ENCODE data around the gene ABCG1.

Gene ABCG1

DNA sequence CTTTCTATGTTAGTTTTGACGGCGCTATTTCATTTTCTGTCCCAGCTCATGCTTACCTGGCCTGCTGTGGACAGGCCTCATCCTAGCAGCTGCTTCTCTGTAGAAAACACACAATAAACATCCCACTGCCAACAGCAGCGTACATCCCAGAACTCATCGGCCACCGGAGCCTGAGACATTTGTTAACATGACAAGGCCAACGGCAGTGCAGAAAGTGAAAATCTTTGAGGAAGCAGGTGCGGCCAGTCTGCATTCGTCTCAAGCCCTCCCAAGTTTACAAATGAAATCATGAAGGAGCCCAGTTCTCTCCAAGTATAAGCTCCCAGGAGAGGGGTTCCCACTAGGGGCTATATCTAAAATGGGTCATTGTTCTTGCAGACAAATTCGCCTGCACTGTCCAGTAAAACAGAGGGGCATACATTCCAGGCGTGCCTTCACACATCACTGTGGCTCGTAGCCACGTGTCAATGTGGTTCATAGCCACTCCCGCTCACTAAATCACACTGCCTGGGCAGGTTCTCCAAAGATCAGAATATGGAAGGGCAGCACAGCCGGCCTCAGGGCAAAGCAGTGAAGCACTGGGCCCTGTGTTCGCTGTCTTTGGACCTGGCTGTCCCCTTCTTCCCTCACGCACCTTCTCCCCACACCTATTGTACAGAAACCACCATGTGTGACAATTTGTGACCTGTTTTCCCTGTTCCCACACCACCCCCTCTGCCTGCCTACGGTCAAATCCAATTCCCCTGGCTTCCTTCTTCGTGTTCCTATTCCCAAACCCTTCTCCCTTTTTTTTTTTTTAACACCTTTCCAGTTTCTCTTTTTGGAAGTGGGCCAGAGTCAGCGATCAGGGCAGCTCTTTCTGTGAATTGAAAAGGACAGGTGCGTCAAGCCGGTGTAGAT is 27.0 kb upstream of the ABCG1 start:
- no peak for DNase-seq

DNA sequence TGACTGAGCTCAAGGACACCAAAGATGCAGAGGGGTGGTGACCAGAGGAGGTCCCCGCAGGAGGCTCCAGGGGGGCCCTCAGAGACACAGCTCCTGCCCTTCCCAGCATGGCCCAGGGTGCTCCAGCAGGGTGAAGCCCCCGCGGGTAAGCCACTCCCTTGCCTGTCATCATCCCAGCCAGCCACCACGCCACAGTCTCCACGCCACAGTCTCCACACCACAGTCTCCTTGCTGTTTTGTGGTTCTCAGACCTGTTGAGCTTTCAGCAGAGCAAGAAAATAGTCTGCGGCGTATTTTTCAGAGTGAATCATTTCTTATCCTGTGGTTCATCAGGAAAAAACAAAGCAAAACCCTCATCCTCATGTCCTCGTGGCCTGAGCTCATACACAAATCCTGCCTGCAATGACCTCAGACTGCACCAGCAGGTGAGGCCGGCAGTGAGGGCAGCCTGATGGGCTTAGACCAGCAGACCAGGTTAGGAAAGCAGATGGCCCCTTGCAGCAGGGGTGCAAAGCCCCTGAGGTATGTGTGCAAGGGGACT is 25.7 kb upstream of the ABCG1 start:
- no peak for DNase-seq

DNA sequence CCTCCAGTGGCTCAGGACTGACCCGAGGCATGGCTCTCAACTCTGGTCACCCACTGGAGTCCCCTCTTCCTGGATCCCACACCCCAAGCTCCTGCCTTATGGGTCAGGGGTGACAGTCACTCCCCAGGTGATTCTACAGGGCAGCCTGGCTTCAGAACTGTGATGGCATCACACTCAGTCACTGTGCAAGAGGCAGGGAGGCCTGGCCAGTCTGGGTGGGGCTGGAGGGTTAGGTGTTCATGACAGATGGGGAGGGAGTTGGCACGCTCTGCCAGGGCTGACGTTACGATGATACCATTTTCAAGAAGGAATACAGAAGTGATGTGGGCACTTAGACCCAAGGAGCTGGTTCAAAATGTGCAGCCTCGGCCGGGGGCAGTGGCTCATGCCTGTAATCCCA is 25.2 kb upstream of the ABCG1 start:
- no peak for DNase-seq

DNA sequence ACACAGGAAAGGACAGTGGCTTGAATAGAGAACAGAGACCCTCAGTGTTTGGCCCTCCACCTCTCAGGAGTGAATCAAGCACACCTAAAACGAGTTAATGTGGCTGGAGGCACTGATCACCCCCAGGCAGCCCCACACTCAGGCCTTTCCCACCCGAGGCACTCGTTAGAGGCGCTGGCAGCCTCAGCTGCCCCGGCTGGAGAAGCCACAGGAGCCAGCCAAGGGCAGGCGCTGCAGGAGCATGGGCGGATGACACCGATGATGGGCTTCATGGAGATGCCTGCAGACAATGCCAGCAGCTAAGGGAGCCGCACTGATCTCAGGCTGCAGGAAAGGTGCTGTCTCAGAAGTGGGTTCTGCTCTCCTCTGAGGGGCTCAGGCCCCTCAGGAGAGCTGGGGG is 24.1 kb upstream of the ABCG1 start:
- no peak for DNase-seq

DNA sequence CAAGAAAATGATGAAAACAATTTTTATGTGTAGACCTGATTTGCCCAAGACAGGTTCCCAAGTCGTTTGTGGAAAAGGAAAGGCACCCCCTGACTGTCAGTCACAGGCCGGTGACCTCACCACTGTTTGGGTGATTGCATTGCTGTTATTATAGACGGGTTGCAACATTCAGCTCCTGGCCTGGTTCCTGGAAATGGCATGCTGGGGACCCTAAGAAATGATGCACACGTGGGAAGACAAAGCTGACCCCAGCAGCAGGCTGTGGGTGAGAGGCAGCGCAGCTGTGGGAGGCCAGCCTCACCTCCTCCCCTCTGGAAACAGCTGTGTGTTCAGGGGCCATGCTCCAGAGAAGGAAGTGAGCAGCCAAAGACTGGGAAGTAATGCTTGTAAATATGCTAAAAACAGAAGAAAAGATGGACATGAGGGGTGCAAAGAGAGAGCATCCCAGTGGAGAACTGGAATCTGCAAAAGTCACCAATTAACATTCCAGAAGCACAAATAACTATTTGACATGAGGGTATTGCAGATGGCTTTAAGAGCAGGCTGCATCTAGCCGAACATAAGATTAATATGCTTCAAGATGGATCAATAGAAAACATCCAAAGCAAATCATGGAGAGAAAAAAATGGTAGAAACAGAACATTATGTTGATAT is 23.4 kb upstream of the ABCG1 start:
- peak; percentile 42 for DNase-seq

DNA sequence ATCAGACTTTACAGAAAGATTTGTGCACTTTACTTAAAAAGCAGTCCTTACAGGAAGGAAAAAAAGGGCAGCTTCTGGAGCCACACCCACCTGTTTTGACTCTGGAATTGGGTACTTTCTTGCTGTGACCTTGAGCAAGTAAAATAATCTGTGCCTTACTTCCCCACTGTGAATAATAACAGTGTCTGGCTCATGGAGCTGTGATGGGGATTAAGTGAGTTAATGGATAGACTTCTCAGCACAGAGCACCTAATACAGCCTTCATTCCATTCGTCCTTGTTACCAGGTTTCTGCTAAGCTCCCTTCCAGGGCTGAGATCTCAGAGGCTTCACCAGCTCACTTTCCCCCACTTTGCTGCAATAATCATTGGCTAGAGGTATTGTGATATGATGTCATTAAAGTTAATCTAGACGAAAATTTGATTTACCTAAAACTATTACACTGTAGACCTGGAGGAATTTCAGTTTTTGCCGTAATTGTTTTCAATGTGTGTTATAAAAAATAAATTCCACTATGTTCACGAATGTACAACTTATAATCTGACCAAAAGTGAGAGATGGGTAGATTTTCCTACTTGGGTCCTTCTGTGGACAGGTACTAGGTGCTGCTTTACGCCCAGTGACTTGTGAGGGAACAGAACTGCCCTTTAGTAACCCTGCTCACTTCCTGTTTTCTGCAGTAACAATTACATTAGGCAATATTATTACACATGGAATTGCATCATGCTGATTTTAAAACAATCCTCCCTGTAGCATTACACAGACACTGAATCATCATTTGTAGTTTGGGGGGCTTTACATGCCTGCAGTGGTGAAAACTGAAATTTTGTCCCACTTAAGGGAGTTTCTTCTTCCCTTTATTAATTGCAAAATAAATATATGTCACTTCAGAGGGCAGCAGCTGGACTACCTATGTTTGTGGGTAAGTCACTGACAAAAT is 19.7 kb upstream of the ABCG1 start:
- peak; percentile 71 for DNase-seq

DNA sequence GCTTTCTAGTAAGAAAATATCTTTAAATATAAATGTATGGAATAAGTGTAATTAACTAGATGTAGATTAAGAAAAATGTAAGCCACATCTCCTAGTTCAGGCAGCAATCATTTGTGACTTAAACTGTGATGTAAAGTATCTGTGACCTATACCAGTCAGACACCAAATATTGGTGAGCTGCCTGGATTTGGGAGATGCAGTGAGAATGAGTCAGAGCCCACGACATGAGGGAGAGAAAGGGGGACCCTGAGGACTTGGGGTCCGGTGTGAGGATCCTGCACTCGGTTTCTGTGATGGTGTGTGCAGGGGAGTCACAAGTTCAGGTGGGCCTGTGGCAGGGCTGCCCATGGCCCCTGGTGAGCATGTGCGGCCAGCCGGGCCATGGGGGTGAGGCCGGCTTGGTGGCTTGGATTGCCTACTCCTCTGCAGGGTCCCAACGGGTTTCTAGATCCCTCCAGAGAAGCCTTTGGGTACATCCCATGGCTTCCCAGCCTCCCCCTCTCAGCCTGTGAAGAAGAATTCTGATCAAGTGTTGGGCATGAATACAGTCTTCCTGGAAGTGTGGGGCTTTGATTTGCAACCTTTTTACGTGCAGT is 19.0 kb upstream of the ABCG1 start:
- peak; percentile 46 for DNase-seq

DNA sequence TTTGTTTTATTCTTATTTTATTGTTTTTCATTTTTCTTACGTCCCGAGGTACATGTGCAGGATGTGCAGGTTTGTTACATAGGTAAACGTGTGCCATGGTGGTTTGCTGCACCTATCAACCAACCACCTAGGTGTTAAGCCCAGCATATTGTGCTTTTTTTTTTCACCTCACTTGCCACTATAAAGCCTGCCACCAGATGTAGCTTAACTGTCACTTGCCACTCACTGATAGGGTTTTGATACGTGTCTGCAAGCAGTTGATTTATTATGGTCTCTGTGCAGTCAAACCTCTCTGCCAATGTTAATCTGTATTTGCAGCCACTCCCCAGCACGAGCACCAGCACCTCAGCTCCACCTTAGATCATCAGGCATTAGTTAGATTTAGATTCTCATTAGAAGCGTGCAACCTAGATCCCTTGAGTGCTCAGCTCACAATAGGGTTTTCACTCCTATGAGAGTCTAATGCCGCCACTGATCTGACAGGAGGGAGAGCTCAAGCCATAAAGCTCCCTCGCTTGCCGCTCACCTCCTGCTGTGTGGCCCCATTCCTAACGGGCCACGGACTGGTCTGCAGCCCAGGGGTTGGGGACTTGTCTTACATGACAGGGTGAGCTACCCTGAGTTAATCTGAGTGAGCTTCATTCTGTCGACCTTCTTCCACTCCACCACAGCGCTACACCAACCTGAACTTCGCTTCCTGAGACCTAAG is 17.9 kb upstream of the ABCG1 start:
- no peak for DNase-seq

DNA sequence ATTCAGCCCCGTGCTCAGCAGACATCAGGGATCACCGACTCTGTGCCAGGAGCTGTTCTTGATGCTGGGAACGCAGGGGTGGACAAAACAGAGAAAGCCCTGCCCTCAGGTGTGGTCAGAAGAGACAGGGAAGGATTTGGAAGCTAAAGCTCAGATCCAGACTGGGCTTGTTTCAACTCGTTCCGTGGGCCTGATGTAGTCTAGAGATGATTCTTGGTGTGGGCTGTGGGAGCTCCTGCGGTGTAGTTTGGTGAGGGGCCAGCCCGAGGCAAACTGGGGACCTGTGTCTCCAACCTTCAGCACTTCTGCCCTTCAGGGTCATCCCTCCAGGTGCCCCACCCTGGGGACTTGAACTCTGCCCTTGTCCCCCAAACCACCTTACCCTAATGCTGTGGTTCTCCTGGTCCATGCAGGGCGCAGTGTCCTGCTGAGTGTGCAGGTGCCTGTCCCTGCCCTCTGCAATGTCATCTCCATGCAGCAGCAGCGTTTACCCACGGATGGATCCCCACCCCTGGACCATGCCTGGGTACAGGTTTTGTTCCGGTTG is 17.3 kb upstream of the ABCG1 start:
- no peak for DNase-seq

DNA sequence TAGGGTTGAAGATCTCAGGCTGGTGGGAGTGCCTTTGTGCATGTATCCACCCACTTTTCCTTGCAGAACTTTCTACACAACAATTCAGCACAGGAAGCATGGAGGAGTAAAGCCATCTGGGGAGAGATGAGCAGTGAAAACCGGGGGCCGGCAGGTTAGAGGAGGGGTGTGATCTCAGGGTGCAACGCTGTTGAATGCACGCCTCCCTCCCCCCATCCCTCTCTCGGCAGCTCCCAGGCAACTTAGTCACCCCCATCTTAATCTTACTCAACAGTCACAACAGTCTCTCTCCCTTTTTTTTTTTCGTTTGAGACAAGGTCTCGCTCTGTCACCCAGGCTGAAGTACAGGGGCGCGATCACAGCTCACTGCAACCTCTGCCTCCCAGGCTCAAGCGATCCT is 16.6 kb upstream of the ABCG1 start:
- DNase-seq = no peak

DNA sequence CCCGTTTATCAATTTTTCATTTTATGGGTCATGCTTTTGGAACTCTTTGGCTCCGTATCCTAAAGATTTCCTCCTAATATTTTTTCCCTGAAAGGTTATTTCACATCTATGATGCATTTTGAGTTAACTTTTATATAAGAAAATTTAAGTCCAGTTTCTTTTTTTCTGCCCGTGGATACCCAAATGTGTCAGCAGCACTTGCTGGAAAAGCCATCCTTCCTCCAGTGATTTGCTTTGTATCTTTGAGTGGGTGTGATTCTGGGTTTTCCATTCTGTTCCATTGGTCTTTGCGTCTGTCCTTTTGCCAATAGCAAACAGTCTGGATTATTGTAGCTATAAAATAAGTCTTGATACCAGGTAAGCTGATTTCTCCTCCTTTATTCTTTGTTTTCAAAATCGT is 15.6 kb upstream of the ABCG1 start:
- DNase-seq = no peak

DNA sequence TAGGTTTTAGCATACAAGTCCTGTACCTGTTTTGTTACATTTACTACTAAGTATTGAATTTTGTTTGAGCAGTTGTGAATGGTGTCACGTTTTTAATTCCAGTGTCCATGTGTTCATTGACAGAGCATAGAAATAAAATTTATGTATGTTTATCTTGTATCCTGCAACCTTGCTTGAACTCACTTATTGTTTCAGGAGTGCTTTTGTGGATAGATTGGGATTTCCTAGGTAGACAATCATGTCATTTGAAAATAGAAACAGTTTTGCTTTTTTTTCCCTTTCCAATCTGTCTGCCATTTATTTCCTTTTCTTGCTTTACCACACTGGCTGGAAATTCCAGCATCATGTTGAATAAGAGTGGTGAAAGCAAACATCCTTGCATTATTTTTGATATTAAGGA is 15.0 kb upstream of the ABCG1 start:
- DNase-seq = no peak

DNA sequence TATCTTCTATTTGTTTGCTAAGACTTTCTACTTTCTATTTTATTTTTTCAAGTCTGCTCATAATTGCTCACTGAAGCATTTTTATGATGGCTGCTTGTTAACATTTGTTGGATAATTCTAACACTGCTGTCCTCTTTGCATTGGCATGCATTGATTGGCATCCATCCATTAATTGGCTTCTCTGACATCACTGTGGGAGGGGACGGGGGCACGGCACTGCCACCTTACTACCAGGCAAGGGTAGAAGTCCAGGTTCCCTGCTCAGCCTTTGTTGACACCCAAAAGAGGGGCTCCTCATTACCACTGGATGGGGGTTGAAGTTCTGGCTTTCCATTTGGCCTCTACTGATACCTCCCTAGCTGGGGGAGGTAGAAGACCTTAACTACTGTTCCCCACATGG is 11.5 kb upstream of the ABCG1 start:
- no peak for DNase-seq

DNA sequence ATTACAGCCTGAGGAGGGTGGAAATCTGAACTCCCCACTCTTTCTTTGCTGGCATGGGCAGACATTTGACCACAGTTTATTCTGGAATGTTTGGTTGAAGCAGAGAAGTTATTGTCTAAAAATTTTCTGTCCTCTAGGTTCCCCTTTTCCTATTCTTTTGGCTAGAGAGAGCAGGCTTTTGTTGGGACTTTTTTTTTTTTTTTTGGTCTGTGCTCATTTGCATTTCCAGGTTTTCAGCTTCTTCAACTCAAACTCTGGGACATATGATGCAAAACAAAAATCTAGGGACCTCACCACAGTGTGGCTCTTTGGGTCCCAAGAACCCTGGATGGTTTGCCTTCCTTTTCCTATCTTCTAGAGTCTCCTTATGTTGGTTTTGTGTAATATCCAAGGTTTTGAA is 10.9 kb upstream of the ABCG1 start:
- no peak for DNase-seq

DNA sequence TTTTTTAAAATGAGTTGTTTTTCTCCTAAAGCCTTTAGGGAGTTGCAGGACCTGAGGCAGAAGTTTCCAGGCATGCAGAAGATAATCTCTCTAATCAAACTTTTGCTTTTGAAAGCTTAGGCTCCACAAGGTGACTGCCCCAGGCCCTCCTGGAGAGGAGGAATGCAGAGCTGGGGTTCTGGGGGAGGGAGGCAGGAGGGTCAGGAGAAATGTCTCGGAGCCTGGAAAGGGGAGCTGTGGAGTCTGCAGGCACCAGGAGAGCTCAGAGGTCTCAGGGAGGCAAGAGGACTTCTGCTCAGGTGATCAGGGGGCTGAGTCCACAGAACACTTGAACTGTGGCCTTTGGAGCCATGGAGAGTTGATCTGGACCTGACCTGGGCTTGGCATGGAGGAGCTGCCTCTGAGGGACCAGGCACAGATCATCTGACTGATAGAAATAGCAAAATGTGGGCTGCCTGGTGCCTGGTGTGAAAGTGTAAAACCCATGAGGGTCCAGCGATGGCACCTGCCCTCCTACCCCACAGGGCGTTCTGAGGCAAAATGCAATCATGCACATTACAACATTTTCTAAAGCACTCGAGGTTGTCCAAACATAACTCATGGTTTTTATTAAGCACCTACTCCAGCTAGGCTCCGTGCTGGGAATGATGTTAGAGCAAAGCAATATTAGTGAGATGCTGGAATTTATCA is 10.0 kb upstream of the ABCG1 start:
- no peak for DNase-seq

DNA sequence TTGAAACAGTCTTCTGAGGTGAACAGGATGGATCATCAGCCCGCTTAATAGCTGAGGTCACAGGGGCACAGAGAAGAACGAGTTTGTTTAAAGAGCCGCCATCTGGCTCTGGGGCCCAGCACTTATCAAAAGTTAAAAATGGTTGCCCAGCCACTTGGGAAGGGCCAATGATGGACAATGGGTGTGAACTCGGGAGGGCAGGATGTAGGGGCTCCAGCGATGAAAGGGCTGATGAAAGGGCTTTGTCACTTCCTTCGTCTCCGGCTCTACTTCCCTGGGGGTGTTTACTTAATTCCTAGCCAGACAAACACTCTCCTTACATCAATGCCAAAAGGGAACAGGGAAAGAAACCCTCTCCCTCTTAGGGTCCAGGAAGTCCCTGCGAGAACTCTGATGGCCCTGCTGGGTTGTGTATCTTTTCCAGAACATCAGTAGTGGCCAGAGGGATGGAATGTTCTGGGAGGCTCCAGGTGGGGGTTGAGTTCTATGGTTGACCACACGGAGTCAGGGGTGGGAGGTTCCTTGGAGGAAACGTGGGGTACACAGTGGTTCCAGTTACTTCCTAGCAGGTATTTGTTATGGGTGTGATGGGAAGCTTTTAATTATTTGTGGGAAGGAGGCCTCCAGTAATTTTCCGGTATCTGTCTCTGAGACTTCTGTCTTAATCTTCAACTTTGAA is 9.0 kb upstream of the ABCG1 start:
- DNase-seq = no peak

DNA sequence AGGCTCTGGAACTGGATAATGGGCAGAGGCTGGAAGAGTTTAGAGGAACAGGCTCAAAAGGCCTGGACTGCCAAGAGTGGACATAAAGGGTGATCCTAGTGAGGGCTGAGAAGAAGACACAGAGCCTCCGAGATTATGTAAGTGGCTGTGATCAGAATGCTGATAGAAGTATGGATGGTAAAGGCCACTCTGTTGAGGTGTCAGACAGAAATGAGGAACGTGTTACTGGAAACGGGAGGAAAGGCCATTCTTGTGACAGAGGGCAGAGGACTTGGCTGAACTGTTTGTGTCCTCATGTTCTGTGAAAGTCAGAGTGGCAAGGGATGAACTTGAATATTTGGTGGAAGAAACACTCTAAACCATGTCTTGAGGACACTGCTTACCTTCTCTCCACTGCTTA is 6.7 kb upstream of the ABCG1 start:
- DNase-seq = no peak

DNA sequence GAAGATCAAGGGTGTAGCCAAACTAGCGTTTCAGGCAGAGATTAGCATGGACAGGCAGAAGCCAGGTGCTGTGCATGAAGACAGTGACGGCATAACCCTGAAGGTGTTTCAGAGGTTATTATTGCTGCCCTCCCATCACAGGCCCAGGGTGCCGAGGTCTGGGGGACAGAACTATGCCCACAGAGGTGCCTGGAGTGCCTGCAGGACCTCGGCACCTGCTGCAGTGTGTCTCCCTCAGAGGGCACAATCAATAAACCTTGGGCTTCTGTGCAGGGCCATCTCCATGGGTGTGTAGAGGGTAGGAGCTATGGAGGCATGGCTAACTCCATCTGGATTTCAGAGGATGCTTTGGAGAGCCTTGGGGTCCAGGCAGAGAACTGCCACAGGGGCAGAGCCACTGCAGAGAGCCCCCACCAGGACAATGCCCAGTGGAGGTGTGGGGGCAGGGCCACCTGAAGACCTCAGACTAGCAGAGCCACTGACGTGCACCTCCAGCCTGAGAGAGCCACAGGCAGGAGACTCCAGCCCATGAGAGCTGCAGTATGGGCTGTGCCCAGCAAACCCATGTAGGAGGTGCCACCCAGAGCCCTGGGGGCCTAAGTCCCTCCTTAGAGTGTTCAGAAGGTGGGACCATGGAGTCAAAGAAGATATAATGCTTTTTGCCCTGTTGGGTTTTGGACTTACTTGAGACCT is 5.7 kb upstream of the ABCG1 start:
- no peak for DNase-seq

DNA sequence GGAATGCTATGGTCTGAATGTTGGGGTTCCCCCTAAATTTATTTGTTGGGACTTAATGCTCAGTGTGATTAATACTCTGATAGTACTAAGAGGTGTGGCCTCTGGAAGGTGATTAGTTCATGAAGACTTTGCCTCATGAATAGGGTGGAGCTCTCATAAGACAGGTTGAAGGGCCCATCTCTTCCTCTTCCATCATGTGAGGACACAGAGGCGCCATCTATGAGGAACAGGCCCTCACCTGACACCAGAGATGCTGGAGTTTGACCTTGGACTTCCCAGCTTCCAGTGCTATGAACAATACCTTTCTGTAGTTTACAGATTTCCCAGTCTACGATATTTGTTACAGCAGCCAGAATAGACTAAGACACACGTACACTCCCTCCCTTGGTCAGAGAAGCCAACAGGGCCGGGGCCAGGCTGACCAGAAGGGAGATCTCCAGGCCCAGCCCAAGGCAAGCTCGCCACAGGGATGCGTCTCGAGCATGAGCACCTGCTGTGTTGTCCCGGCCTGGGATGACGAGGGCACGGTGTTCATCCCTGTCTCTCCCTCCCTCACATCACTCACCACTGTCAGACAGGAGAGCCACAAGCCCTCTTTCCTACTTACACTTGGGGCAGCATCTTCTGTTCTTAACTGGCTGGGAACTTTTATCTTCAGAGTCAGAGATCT is 4.7 kb upstream of the ABCG1 start:
- no peak for DNase-seq
